ENCODE measurements around the gene GABRR3. TPM values are rescaled to one million over a fixed set of nuclear protein-coding genes. Genes with fewer than 3 reads are reported as not detected.
A peak's percentile ranks its signal among the peaks of the same experiment; 100 is the strongest.

Gene GABRR3
- not detected for total RNA-seq
- long read RNA-seq = 0 reads

DNA sequence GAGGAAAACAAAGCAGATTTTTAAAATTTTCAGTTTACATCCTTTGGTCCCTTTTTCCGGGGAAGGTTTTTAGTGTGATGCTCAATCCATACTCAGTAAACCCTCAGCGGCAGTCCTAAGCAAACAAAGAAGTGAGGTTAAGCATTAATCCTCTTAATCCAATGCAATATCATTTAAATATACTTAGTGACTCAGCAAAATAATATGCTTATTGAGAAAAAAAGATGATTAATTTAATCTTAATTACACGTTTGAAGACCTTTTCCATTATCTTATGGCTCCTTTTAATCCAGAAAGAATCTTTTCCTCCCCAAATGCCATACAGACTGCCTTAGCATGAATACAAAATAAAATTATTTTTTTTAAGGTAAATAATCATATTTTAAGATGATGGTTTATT is at the start of gene GABRR3:
Gene GABRR3 (minus strand): TSS at position 108 of the 400 bp plus-strand sequence. CDS start 328 bp downstream, outside the sequence.
- ATAC-seq (no peak), DNase-seq (no peak)
- H3K4me1 ChIP-seq = no peaks in the 10 kb centered on the region
- peaks cover 10% of the 10 kb centered on the region for H3K27me3 ChIP-seq (ENCODE audit: low read depth)
- H3K4me3 ChIP-seq = no peak within 1 kb of the TSS
- no peaks in the 10 kb centered on the region for H3K36me3 ChIP-seq
- no peaks in the 10 kb centered on the region for H3K9me3 ChIP-seq
- TF ChIP-seq, protein P1, sequence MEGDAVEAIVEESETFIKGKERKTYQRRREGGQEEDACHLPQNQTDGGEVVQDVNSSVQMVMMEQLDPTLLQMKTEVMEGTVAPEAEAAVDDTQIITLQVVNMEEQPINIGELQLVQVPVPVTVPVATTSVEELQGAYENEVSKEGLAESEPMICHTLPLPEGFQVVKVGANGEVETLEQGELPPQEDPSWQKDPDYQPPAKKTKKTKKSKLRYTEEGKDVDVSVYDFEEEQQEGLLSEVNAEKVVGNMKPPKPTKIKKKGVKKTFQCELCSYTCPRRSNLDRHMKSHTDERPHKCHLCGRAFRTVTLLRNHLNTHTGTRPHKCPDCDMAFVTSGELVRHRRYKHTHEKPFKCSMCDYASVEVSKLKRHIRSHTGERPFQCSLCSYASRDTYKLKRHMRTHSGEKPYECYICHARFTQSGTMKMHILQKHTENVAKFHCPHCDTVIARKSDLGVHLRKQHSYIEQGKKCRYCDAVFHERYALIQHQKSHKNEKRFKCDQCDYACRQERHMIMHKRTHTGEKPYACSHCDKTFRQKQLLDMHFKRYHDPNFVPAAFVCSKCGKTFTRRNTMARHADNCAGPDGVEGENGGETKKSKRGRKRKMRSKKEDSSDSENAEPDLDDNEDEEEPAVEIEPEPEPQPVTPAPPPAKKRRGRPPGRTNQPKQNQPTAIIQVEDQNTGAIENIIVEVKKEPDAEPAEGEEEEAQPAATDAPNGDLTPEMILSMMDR (IDR thresholded peaks at IDR 0.05) = no peak
- intact Hi-C loops (cut with DNase I) = no loop called here
- H3K27ac ChIP-seq = no peak within 1 kb of the TSS

- H3K27ac ChIP-seq = no peak overlapping the region
- TF ChIP-seq, protein P1 (IDR thresholded peaks at IDR 0.05) = no peak
- no peaks in the 10 kb centered on the region for H3K27me3 ChIP-seq (ENCODE audit: low read depth)
- ATAC-seq (no peak), DNase-seq (no peak)
- no peaks in the 10 kb centered on the region for H3K36me3 ChIP-seq
- intact Hi-C loops (cut with DNase I) = no loop called here
- no peak overlapping the region for H3K4me3 ChIP-seq
- H3K9me3 ChIP-seq = no peaks in the 10 kb centered on the region
- H3K4me1 ChIP-seq = no peaks in the 10 kb centered on the region
Measured at GRCh38 chr3:98073486-98073885, 38.4 kb upstream of the GABRR3 start.

GRCh38 chr3:98070840-98071239 is 35.7 kb upstream of the GABRR3 start:
- intact Hi-C loops (cut with DNase I) = no loop called here
- Histone ChIP-seq H3K27me3 (ENCODE audit: low read depth) (no peaks in the 10 kb centered on the region), H3K4me1 (no peaks in the 10 kb centered on the region), H3K9me3 (no peaks in the 10 kb centered on the region), H3K4me3 (no peak overlapping the region), H3K36me3 (no peaks in the 10 kb centered on the region), H3K27ac (no peak overlapping the region)
- DNase-seq (no peak), ATAC-seq (no peak)
- TF ChIP-seq, protein P1 (IDR thresholded peaks at IDR 0.05) = no peak

DNA sequence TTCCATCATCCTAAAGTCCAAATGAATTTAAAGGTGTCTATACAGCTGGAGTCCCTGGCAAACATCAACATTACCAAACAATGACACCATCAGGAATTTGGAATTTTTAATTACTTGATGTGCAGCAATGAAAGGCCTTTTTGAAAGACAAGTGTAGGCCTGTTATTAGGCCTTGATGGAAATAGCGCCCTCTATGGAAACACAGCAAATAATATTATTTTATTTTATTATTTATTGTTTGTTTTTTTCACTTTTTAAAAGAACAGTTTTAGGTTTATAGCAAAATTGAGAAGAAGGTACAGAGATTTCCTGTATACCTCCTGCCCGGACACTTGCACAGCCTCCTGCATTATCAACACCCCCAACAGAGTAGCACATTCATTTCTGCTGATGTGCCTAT is 33.7 kb upstream of the GABRR3 start:
- no peaks in the 10 kb centered on the region for H3K36me3 ChIP-seq
- no peaks in the 10 kb centered on the region for H3K4me1 ChIP-seq
- TF ChIP-seq, protein P1 (IDR thresholded peaks at IDR 0.05) = no peak
- no peak overlapping the region for H3K27ac ChIP-seq
- DNase-seq (no peak), ATAC-seq (no peak)
- H3K4me3 ChIP-seq = no peak overlapping the region
- H3K9me3 ChIP-seq = no peaks in the 10 kb centered on the region
- intact Hi-C loops (cut with DNase I) = no loop called here
- no peaks in the 10 kb centered on the region for H3K27me3 ChIP-seq (ENCODE audit: low read depth)

DNA sequence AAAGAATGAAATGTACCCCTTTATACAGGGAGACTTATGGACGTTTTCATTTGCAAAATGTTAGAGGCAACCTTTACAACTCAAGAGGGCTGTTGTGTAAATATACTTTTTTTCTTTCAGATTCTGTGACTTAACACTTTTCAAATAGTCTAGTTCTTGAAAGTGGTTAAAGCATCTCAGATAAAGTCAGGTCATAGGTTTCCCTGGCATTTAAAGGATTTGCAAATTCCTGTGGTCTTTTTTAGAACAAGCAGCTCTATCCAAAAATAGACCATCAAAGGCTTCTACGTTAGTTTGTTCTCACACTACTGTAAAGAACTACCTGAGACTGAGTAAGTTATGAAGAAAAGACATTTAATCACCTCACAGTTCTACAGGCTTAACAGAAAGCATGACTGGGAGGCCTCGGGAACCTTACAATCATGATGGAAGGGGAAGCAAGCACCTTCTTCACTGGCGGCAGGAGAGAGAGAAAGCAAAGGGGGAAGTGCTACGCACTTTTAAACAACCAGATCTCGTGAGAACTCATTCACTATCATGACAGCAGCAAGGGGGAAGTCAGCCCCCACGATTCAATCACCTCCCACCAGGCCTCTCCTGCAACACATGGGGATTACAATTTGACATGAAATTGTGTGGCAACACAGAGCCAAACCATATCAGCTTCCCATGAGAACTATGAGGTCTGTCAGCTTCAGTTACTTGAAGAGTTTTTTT is 23.3 kb upstream of the GABRR3 start:
- intact Hi-C loops (cut with DNase I) = no loop called here
- TF ChIP-seq, protein P1 (IDR thresholded peaks at IDR 0.05) = no peak
- Histone ChIP-seq H3K4me3 (no peak overlapping the region), H3K27ac (no peak overlapping the region), H3K9me3 (no peaks in the 10 kb centered on the region), H3K4me1 (no peaks in the 10 kb centered on the region), H3K36me3 (no peaks in the 10 kb centered on the region), H3K27me3 (ENCODE audit: low read depth) (no peaks in the 10 kb centered on the region)
- DNase-seq (no peak), ATAC-seq (peak in 1 of 2 donors; percentile 54)
